Measurements from ENCODE around the gene VCY1B.
"Not testable (repeated sequence)": the region's sequence is repeated elsewhere in the genome, so short reads cannot be mapped to it uniquely, and the experiment has no call there.

Gene VCY1B

DNA sequence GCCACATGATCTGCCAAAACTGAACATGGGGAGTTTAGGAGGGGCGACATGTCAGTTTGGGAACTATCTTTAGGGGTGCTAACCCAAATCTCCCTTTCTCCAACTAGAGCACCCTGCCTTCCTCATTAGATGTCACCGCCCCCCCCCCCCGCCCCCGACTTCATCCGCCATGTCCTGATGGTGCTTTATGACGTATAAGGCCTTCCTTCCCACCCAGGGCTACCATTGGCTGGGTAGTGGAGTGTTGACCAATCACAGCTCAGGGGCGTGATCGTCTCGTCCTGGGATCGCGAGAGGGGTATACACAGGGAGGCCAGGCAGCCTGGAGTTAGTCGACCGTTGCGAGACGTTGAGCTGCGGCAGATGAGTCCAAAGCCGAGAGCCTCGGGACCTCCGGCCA, at the start of gene VCY1B:
Gene VCY1B (plus strand): TSS at position 301 of the 400 bp plus-strand sequence. CDS start 63 bp downstream, at position 364.
- DNase-seq, result not testable (repeated sequence)

DNA sequence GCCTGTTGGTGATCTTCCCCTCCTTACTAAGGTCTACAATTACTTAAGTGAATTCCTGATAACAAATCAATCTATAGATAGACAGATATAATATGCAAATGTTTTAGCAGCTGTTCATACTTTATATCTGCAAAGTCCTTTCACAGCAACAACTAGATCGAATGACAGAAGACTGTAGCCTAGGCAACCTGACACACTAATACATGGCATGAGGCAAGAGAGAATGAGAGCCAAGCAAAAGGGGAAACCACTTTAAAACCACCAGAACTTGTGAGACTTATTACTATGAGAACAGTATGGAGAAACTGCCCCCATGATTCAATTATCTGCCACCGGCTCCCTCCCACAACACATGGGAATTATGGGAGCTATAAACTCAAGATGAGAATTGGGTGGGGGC, 44.1 kb upstream of the VCY1B start:
- DNase-seq, result not testable (repeated sequence)

DNA sequence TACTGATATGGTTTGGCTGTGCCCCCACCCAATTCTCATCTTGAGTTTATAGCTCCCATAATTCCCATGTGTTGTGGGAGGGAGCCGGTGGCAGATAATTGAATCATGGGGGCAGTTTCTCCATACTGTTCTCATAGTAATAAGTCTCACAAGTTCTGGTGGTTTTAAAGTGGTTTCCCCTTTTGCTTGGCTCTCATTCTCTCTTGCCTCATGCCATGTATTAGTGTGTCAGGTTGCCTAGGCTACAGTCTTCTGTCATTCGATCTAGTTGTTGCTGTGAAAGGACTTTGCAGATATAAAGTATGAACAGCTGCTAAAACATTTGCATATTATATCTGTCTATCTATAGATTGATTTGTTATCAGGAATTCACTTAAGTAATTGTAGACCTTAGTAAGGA, 25.6 kb upstream of the VCY1B start:
- not testable (repeated sequence) for DNase-seq

DNA sequence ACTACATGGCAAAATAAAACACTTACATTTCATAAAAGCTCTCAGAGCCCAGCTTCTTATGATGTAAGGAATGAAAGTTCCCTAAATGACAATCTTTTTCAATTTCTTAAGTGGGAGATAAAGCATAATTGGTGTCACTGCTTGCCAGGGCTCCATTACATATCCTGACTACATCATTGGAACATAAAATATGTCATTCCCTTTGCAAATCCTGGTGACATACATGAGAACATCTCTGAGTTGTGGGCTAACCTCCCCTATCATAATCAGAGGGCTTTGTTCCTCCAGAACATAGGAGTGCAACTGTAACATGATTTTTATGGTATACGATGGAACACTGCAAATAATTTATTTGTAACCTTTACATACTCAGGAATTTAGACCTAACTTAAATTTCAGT, 29.9 kb downstream of the VCY1B start:
- DNase-seq, result no peak
